CD4-positive, alpha-beta T cell treated with Interleukin-1 beta for 1 hour (primary cell): ENCODE results near the gene LEMD2.
"Not testable (repeated sequence)": the region's sequence is repeated elsewhere in the genome, so short reads cannot be mapped to it uniquely, and the experiment has no call there.

ENCODE experiments used
- DNase-seq, 2 donors: peaks; one replicate each; pipeline ENCODE4 v3.0.0-alpha.2; 2020 to 2022

Gene LEMD2

GRCh38 chr6:33788694-33789549, at the start of gene LEMD2:
TSS of gene LEMD2 (minus strand) at chr6:33789130. CDS start at chr6:33789116, 14 bp downstream.
- peak; percentile 92 to 94 for DNase-seq

- DNase-seq, result no peak
These were observed 49.2 kb upstream of the LEMD2 start for GRCh38 chr6:33837971-33838665.

GRCh38 chr6:33836806-33837469, 48.0 kb upstream of the LEMD2 start:
- DNase-seq, result no peak

DNA sequence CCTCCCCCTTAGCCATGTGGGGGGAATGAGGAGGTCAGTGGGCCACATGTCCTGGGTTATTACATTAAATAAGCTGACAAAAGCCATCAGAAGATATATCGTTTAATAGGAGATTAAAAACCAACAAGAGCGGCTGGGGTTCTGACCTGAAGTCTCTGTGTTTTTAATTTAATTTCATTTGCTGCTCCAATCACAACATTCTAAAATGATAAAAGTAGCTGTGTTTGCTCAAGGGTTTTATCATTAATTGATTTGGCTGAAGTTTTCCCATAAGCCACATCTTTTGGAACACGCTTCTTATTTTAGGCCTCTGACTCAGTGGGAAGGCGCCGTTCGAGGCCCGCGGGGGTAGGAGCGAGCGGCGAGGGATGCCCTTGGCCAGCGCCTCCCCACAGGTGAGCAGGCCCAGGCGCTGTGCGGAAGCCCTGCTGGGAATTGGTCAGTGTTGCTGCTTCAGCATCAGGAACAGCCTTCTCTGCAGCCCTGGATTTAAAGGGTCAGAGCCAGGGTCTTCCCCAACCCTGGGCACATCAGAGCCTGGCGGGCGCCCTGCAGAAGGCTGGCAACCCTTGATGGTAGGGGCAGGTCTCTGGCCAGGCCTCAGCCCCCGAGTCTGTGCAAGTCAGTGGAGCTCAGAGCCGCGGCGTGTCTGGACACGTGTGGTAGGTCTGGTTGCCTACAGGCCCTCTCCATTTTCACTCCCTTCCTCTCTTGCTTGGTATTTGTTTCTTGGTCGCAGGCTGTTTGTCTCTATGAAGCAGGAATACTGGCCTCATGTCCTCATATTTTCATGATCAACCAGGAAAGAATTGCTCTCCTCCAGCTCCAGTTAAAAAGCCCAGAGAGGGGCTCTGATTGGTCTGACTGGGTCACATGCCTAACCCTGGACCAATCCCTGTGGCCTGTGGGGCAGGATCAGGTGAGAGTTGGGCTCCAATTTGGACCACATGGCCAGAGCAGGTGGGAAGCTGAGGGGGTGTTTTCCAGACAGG, 45.8 kb upstream of the LEMD2 start:
- no peak for DNase-seq

GRCh38 chr6:33833599-33833998, 44.7 kb upstream of the LEMD2 start:
- no peak for DNase-seq

DNA sequence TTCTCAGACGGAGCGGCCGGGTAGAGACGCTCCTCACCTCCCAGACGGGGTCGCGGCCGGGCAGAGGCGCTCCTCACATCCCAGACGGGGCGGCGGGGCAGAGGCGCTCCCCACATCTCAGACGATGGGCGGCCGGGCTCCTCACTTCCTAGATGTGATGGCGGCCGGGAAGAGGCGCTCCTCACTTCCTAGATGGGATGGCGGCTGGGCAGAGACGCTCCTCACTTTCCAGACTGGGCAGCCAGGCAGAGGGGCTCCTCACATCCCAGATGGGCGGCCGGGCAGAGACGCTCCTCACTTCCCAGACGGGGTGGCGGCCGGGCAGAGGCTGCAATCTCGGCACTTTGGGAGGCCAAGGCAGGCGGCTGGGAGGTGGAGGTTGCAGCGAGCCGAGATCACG, 43.9 kb upstream of the LEMD2 start:
- DNase-seq, result not testable (repeated sequence)

DNA sequence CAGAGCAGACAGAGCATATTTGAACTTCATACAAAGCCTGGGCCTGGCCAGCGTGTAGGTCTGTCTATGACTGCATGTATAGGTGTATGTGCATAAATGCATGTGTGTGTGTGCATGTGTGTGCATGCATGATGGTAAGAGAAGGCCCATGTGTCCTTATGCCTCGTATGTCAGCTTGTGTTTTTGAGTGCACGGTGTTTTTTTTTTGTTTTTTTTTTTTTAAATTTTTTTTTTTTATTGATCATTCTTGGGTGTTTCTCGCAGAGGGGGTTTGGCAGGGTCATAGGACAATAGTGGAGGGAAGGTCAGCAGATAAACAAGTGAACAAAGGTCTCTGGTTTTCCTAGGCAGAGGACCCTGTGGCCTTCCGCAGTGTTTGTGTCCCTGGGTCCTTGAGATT, 42.8 kb upstream of the LEMD2 start:
- DNase-seq, result not testable (repeated sequence)

GRCh38 chr6:33830635-33831240, 41.8 kb upstream of the LEMD2 start:
- DNase-seq, result no peak

DNA sequence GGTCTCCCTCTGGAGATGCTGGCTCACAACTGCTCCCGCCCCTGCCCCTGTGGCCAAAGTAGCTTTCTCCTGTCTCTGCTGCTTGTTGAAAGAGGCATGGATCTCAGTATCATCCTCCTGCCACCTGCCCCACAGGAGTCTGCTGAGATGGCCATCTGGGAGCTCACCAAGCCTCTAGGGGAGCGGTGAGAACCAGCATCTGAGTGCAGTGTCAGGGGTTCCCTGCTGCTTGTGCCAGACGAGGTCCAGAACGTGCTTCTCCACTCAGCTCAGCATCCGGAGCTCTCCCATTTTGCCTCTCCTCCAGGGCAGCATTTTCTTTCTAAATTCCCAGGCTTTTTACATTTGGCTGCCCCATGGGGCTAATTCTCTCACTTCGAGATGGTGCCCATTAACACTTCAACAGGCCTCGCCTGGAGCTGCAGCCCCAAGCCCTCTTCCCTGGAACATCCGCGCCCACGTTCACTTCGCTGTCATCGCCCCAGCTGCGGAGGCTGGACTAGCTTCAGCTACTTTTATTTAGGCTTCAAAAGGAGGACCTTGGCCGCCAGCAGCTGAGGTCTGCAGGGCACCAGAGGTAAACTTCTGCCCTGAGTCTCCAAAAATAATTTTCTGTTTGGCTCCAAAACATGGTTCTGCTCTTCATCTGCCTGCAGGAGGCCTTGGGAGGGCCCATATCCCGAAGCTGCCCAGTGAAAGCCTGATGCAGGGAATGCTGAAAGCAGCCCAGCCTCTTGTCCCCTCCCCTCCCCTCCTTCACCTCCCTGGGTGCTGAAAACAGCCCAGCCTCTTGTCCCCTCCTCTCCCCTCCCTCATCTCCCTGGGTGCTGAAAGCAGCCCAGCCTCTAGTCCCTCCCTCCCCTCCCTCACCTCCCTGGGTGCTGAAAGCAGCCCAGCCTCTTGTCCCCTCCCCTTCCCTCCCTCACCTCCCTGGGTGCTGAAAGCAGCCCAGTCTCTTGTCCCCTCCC, 40.1 kb upstream of the LEMD2 start:
- no peak for DNase-seq

GRCh38 chr6:33828452-33828763, 39.5 kb upstream of the LEMD2 start:
- DNase-seq, result no peak

GRCh38 chr6:33827546-33828451, 38.9 kb upstream of the LEMD2 start:
- no peak for DNase-seq

GRCh38 chr6:33826537-33826936, 37.6 kb upstream of the LEMD2 start:
- DNase-seq, result no peak

DNA sequence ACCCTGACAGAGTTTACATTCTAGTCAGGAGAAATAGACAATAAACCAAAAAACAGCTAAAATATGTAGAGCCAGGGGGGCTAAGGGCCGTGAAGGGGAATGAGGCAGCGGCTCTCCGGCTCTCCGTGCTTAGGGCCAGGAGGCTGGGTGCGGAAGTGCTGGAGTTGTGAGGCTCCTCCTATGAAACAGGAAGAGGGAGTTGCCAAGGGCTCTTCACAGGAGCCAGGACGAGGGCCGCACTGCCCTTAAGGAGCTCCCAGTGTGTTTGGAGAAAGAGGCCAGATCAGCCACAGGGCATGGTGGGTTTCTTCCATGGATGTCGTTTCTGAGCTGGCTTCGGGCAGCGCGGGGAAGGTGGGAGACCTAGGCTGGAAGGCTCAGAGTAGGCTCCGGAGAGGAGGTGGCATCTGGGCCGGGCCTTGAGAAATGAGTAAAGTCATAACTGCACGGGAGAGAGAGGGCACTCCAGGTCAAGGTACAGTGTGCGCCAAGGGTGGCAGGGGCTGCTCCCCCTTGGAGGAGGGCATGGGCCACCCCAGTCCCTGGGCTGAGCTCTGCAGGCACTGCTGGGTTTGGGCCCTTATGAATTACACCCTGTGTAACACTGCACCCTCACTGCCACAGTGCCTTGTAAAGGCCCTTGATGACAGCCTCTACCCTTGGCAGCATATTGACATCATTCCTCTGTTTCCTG, 35.7 kb upstream of the LEMD2 start:
- DNase-seq, result no peak

DNA sequence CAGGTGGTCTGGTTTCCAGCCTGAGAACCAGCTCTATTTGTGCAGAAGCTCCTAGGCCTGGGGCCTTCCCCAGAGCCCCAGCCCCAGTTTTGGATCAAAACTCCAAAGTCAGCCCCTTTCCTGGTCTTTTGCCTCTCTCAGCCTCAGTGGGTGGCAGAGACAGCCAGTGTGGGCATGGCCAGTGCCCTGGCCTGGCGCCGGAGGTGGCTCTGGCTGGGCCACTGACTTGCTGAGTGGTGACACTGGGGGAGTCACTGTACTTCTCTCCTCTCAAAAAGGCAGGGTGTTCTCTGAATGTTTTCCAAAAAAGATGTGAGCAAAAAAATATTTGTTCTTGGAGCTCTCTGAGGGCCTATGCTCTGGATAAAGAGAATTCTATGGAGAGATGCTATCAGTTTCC, 34.9 kb upstream of the LEMD2 start:
- DNase-seq, result no peak

DNA sequence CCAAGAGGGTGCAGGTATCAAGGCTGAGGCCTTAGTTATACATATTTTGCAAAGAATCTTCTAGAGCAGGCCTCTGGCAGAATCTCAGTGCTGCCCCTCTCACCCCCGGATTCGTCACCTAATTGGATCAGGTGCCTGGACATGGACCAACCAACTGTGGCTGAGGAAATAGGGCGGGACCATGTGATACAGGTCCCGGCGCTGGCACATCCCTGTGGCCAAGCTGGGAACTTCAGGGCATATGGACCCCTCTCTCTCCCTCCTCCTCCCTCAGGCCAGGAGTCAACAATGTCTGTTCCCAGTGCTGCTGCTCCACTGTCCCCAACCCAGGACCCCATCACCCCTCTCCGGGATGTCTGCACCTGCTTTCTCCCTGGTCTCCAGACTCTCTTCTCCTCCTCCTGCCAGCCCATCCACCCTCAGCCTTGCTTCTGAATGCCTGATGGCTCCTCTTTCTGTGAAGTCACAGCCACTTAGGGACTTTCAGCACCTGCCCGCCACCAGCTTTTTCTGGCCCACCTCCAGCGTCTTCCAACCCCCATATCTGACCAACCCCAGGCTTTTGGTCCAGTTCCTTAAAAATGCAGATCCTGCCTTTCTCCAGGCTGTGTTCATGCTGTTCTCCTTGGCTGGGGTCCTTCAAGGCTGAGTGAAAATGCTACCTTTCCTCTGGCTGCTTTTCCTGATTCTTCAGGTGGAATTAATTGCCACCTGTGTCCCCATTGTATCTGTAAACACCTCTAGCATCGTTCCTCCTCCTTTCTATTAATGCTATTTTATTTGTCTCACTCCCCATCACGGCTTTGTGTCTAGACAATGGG, 33.9 kb upstream of the LEMD2 start:
- no peak for DNase-seq

GRCh38 chr6:33820784-33821520, 32.0 kb upstream of the LEMD2 start:
- DNase-seq, result no peak

DNA sequence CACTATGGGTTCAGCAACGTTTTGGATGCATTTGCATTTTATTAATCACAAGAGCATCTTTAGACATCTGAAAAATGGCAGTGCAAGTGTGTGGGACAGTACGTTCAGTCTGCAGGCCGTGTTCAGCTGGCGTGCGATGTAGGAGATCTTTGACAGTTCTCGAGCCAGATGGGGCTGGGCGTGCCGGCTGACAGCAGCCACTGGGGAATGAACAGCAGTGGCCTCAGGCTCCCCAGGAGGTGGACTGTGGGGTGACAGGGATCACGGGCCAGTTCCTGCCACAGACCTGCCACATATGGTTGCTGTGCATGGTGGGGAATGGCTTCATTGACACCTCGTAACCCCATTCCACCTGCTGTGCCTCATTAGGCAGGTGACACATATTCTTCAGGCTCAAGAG, 31.3 kb upstream of the LEMD2 start:
- no peak for DNase-seq

GRCh38 chr6:33819021-33819420, 30.1 kb upstream of the LEMD2 start:
- DNase-seq, result no peak
